Measurements from ENCODE around the gene GAS7. TPM values are rescaled to one million over a fixed set of nuclear protein-coding genes. Genes with fewer than 3 reads are reported as not detected.
A peak's percentile ranks its signal among the peaks of the same experiment; 100 is the strongest.

The GAS7 gene
- total and polyA plus RNA-seq, 2 experiments from 2014 or later = 1.9 to 10.7 TPM

GRCh38 chr17:10178506-10178991 lies 19.9 kb downstream of the GAS7 start (continued):
- TF ChIP-seq REST (IDR thresholded peaks at IDR 0.05; ENCODE audit: unreplicated experiment) (no peak), POLR2AphosphoS5 (IDR thresholded peaks at IDR 0.05; ENCODE audit: low read depth) (no peak)

GRCh38 chr17:10177913-10178505 lies 20.4 kb downstream of the GAS7 start:
- 0 out of 3 replicates have a peak, but pooled peaks cover 2% of the 10 kb centered on the region for H3K36me3 Mint-ChIP-seq (ENCODE audit: low read depth)
- H3K27ac Mint-ChIP-seq = no peak overlapping the region
- DNase-seq (ENCODE audit: low spot score) (peak; percentile 88), ATAC-seq (peak; percentile 92)
- 0 out of 2 replicates have a peak, but pooled peaks cover 4% of the 10 kb centered on the region for H3F3A ChIP-seq (replicated peaks; ENCODE audit: low read depth)
- H3K36me3 ChIP-seq (ENCODE audit: insufficient read depth) = no peaks in the 10 kb centered on the region; the same call in 1 of the 2 replicates
- peak overlapping the region; percentile 71 for H3K27ac ChIP-seq (ENCODE audit: low read depth)
- H3K4me1 Mint-ChIP-seq = peaks cover 37% of the 10 kb centered on the region
- peaks cover 36% of the 10 kb centered on the region for H3K4me1 ChIP-seq (ENCODE audit: insufficient read depth)
- H2AFZ ChIP-seq = no peak overlapping the region
- no peak for TF ChIP-seq ZNF462 (CRISPR knock-in tag; IDR thresholded peaks at IDR 0.05)
- TF ChIP-seq CREB1 (CRISPR knock-in tag; IDR thresholded peaks at IDR 0.05; ENCODE audit: low read depth) = peak; percentile 14; the same call in 1 of the 2 replicates
- no peaks in the 10 kb centered on the region for H3K79me2 ChIP-seq (replicated peaks; ENCODE audit: insufficient read depth)
- H3K9me2 ChIP-seq (ENCODE audit: insufficient read depth) = 0 out of 2 replicates have a peak, but pooled peaks cover 6% of the 10 kb centered on the region
- H3K4me3 ChIP-seq = 0 out of 2 replicates have a peak overlapping the region, but pooled peaks have one; percentile 2
- peak overlapping the region; percentile 58 for H3K4me2 ChIP-seq
- peaks cover 7% of the 10 kb centered on the region for H3K27me3 Mint-ChIP-seq (ENCODE audit: insufficient read depth, low read depth, poor library complexity)
- H3K27me3 ChIP-seq (ENCODE audit: insufficient read depth) = no peaks in the 10 kb centered on the region
- H3K9me3 Mint-ChIP-seq = peaks cover 2% of the 10 kb centered on the region; the same call in 2 of the 3 replicates
- no peak overlapping the region for H3K4me3 Mint-ChIP-seq
- no peaks in the 10 kb centered on the region for H4K20me1 ChIP-seq (replicated peaks; ENCODE audit: insufficient read depth)
